A549 (cell line): ENCODE measurements around the gene PNPLA4. TPM values are rescaled to one million over a fixed set of nuclear protein-coding genes. Genes with fewer than 3 reads are reported as not detected.

ENCODE experiments used
- ATAC-seq, 2 experiments: fragments of 200-7000 bp in 1 of 2; fragments of >200 bp in 1 of 2; cut with Nextera tagmentation in 1 of 2; cut with Tn5 transposase in 1 of 2; 3 replicates each; pipeline versions ENCODE4 v1.8.0 to v1.9.1; 2018 to 2020; ENCODE audit warnings: mild to moderate bottlenecking in 1 of 2, moderate library complexity in 1 of 2
- CTCF ChIA-PET: fragments of 300-600 bp; sonication (Branson Sonifier 250); formaldehyde crosslinking; extraction: SDS; loops from one replicate; lab custom pipeline; 2021; ENCODE audit warnings: antibody characterized with exemption, inconsistent platforms; lab: Yijun Ruan, JAX
- POLR2A ChIA-PET: fragments of 350-600 bp; formaldehyde crosslinking; extraction: SDS; loops from one replicate; lab custom pipeline; 2021; ENCODE audit warnings: antibody characterized with exemption, inconsistent platforms; lab: Yijun Ruan, JAX
- DNase-seq, 2 experiments: peaks; one replicate each; pipeline versions ENCODE4 v3.0.0 to v3.0.0-alpha.2; 2011 to 2016; ENCODE audit warnings: low read depth in 1 of 2, low spot score in 1 of 2
- FAIRE-seq: peaks from 2 replicates; lab custom pipeline; 2011; peaks lifted over from hg19 to GRCh38; lab: Jason Lieb, UNC
- H3K27ac ChIP-seq, 2 experiments: fragments of >200 bp; sonication (Bioruptor Twin); formaldehyde crosslinking; 3 replicates each; pipeline ENCODE4 v1.5.1; 2016 to 2017
- H3K4me1 ChIP-seq: fragments of >200 bp; sonication (Bioruptor Twin); formaldehyde crosslinking; 3 replicates; pipeline ENCODE4 v1.6.1; 2016
- H3K4me2 ChIP-seq: fragments of >200 bp; sonication (Bioruptor Twin); formaldehyde crosslinking; 3 replicates; pipeline ENCODE4 v1.6.1; 2016
- H3K4me3 ChIP-seq: fragments of >200 bp; sonication (Bioruptor Twin); formaldehyde crosslinking; 3 replicates; pipeline ENCODE4 v1.5.1; 2016
- H3K9me3 ChIP-seq: fragments of >200 bp; sonication (Bioruptor Twin); formaldehyde crosslinking; 3 replicates; pipeline ENCODE4 v1.6.1; 2016
- BHLHE40 ChIP-seq: IDR thresholded peaks from 2 replicates; pipeline ENCODE4 v1.6.1; 2012; ENCODE audit warnings: low read depth, low read length, inconsistent platforms
- CBX2 ChIP-seq: fragments of 200-600 bp; sonication (generic); IDR thresholded peaks from 2 replicates; pipeline ENCODE4 v1.6.1; 2016; ENCODE audit warnings: low read depth, mild to moderate bottlenecking, borderline replicate concordance
- CHD2 ChIP-seq: fragments of 150-350 bp; IDR thresholded peaks from 2 replicates; pipeline ENCODE4 v1.6.1; 2014; ENCODE audit warnings: low read length; ENCODE audit not compliant: partially characterized antibody
- CHD4 ChIP-seq: fragments of 200-600 bp; sonication (generic); IDR thresholded peaks from 2 replicates; pipeline ENCODE4 v1.6.1; 2016; ENCODE audit warnings: antibody characterized with exemption, mild to moderate bottlenecking, borderline replicate concordance
- EHMT2 ChIP-seq: fragments of 200-600 bp; sonication (generic); IDR thresholded peaks from 2 replicates; pipeline ENCODE4 v1.6.1; 2016; ENCODE audit warnings: antibody characterized with exemption, low read depth, mild to moderate bottlenecking, moderate library complexity
- FOSL2 ChIP-seq, 2 experiments: fragments of 450-650 bp in 1 of 2; fragments of >200 bp in 1 of 2; sonication (Bioruptor Twin) in 1 of 2; formaldehyde crosslinking; IDR thresholded peaks; 2 replicates each; pipeline versions ENCODE4 v1.5.0 to v1.6.1; 2016 to 2020; ENCODE audit warnings: mild to moderate bottlenecking in 1 of 2, moderate library complexity in 1 of 2
- HOXA7 ChIP-seq: fragments of 250-450 bp; sonication (Bioruptor Pico); IDR thresholded peaks from 2 replicates; pipeline ENCODE4 v1.5.0; 2020; ENCODE audit warnings: mild to moderate bottlenecking, moderate library complexity
- JUN ChIP-seq, 2 experiments: fragments of >200 bp; sonication (Bioruptor Twin); formaldehyde crosslinking; IDR thresholded peaks; 2 replicates in 1 of 2; 3 replicates in 1 of 2; pipeline ENCODE4 v1.6.1; 2016 to 2017
- KDM5A ChIP-seq: fragments of 200-600 bp; sonication (generic); IDR thresholded peaks from 2 replicates; pipeline ENCODE4 v1.6.1; 2016; ENCODE audit warnings: antibody characterized with exemption, mild to moderate bottlenecking
- MAFK ChIP-seq: fragments of 450-650 bp; IDR thresholded peaks from 2 replicates; pipeline ENCODE4 v1.6.1; 2014; ENCODE audit not compliant: partially characterized antibody
- MYC ChIP-seq: IDR thresholded peaks from 2 replicates; pipeline ENCODE4 v1.6.1; 2012; ENCODE audit warnings: mild to moderate bottlenecking, inconsistent platforms, low read length, improper control_type of control experiment, borderline replicate concordance
- NFE2L2 ChIP-seq: fragments of 150-350 bp; conservative IDR thresholded peaks from 2 replicates; pipeline ENCODE4 v1.6.1; 2014; ENCODE audit warnings: low read length
- NPAS2 ChIP-seq: fragments of 250-450 bp; sonication (Bioruptor Pico); IDR thresholded peaks from 2 replicates; pipeline ENCODE4 v1.8.0; 2022; ENCODE audit warnings: mild to moderate bottlenecking, moderate library complexity, borderline replicate concordance
- NR3C1 ChIP-seq: fragments of >200 bp; sonication (Bioruptor Twin); formaldehyde crosslinking; IDR thresholded peaks from 3 replicates; pipeline ENCODE4 v1.6.1; 2017
- POLR2AphosphoS2 ChIP-seq: conservative IDR thresholded peaks from 2 replicates; pipeline ENCODE4 v1.6.1; 2012; ENCODE audit warnings: low read length, improper control_type of control experiment, inconsistent platforms
- RARB ChIP-seq: fragments of 250-450 bp; sonication (Bioruptor Pico); IDR thresholded peaks from 2 replicates; pipeline ENCODE4 v1.8.0; 2021; ENCODE audit warnings: mild to moderate bottlenecking, moderate library complexity
- RCOR1 ChIP-seq: fragments of 150-350 bp; IDR thresholded peaks from 2 replicates; pipeline ENCODE4 v1.6.1; 2014; ENCODE audit warnings: antibody characterized with exemption, low read length, low read depth
- RNF2 ChIP-seq: fragments of 200-600 bp; sonication (generic); IDR thresholded peaks from 2 replicates; pipeline ENCODE4 v1.6.1; 2016; ENCODE audit warnings: low read depth, mild to moderate bottlenecking, antibody characterized with exemption, moderate library complexity, borderline replicate concordance
- ZC3H11A ChIP-seq: fragments of 450-650 bp; IDR thresholded peaks from 2 replicates; pipeline ENCODE4 v1.6.1; 2014; ENCODE audit warnings: antibody characterized with exemption, mild to moderate bottlenecking
- ZFP36 ChIP-seq: fragments of 450-650 bp; IDR thresholded peaks from 2 replicates; pipeline ENCODE4 v1.6.1; 2014; ENCODE audit warnings: borderline replicate concordance; ENCODE audit not compliant: partially characterized antibody
- ZSCAN20 ChIP-seq: fragments of 250-450 bp; sonication (Bioruptor Pico); IDR thresholded peaks from 2 replicates; pipeline ENCODE4 v1.8.0; 2022; ENCODE audit warnings: mild to moderate bottlenecking, moderate library complexity
- WGBS: methylation state at CpG from one replicate; pipeline ENCODE4 v1.1.6; 2017; ENCODE audit errors: missing lambda C conversion rate; 5-methylcytosine and 5-hydroxymethylcytosine counted together
- polyA plus RNA-seq, 4 experiments: library from polyadenylated mRNA; depleted of rRNA in 3 of 4; stranded (reverse); fragments of >200 nt; fragmentation: RNase III in 1 of 4; extraction: RNeasy Plus Mini Kit Qiagen cat#74134 plus additional on column Dnase treatment in 1 of 4; gene quantifications; 2 replicates in 3 of 4; 3 replicates in 1 of 4; pipeline ENCODE4 v1.2.3, GENCODE V29; 2011 to 2017
- TF ChIP-seq, protein P1 (sequence below): fragments of 250-450 bp; sonication (Bioruptor Pico); IDR thresholded peaks from 2 replicates; pipeline ENCODE4 v1.5.0; 2021; ENCODE audit warnings: mild to moderate bottlenecking, moderate library complexity, borderline replicate concordance
- TF ChIP-seq, protein P2 (sequence below): fragments of >200 bp; sonication (Bioruptor Twin); formaldehyde crosslinking; IDR thresholded peaks from 3 replicates; pipeline ENCODE4 v1.6.1; 2016
- TF ChIP-seq, protein P3 (sequence below): fragments of 250-450 bp; sonication (Bioruptor Pico); IDR thresholded peaks from 2 replicates; pipeline ENCODE4 v1.5.0; 2020; ENCODE audit warnings: low read depth, mild to moderate bottlenecking, moderate library complexity

The PNPLA4 gene
- polyA plus RNA-seq, 2 of the 4 experiments (the other 2 are of a cell fraction): 9.7 to 24.7 TPM

DNA sequence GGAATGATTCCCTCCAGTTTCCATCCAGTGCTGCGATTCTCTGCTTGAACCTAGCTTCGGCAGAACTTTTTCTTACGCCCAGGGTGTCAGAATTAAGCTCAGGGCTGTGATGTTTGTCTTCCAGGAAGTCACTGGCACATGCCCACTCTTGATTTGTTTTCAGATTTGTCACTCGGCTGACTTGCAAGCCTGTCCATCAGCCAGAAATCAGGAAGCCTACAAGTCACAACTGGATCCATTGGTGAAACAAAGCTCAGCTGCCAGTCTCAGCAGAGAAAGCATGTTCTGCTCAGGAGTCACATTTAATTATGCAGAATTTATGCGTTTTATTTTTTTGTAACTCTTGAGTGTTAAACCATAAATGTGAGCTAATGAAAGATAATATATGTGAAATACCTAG is 38.2 kb upstream of the PNPLA4 start (continued):
- no peak for TF ChIP-seq NPAS2 (CRISPR knock-in tag)
- TF ChIP-seq, protein P1, sequence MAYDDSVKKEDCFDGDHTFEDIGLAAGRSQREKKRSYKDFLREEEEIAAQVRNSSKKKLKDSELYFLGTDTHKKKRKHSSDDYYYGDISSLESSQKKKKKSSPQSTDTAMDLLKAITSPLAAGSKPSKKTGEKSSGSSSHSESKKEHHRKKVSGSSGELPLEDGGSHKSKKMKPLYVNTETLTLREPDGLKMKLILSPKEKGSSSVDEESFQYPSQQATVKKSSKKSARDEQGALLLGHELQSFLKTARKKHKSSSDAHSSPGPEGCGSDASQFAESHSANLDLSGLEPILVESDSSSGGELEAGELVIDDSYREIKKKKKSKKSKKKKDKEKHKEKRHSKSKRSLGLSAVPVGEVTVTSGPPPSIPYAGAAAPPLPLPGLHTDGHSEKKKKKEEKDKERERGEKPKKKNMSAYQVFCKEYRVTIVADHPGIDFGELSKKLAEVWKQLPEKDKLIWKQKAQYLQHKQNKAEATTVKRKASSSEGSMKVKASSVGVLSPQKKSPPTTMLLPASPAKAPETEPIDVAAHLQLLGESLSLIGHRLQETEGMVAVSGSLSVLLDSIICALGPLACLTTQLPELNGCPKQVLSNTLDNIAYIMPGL (CRISPR knock-in tag): no peak
- no peak for TF ChIP-seq NFE2L2

DNA sequence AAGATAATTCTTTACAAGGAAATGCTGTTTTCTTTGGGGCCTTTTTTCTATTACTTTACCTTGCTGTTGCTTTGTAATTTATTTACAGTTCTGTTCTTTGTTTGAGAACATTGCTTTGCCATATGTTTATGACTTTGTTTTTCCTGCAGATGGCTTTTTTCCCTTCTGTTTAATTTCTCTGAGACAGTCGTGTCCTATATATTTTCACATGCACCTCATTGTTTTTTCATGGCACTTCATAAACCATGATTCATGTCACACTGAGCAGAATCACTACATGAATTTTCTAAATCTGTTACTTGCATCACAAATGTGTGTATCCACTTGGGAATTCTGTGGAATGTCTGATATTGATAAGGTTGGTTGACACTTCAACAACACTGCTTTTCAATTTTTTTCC is 33.0 kb upstream of the PNPLA4 start:
- H3K27ac ChIP-seq: no peak overlapping the region
- TF ChIP-seq RARB (CRISPR knock-in tag) (no peak), ZSCAN20 (CRISPR knock-in tag) (no peak), CHD2 (no peak), CHD4 (no peak), POLR2AphosphoS2 (no peak), JUN (IDR thresholded peaks at IDR 0.05) (no peak), EHMT2 (no peak)
- no peaks in the 10 kb centered on the region for H3K4me1 ChIP-seq
- H3K4me3 ChIP-seq: no peak overlapping the region
- CTCF ChIA-PET: no interaction called here
- no peak for DNase-seq
- no peak for ATAC-seq
- FAIRE-seq: no peak
- no peak overlapping the region for H3K4me2 ChIP-seq
- POLR2A ChIA-PET: no interaction called here
- WGBS: 9% methylated on average over 1 of the region's 1 CpG
- H3K9me3 ChIP-seq: no peaks in the 10 kb centered on the region

DNA sequence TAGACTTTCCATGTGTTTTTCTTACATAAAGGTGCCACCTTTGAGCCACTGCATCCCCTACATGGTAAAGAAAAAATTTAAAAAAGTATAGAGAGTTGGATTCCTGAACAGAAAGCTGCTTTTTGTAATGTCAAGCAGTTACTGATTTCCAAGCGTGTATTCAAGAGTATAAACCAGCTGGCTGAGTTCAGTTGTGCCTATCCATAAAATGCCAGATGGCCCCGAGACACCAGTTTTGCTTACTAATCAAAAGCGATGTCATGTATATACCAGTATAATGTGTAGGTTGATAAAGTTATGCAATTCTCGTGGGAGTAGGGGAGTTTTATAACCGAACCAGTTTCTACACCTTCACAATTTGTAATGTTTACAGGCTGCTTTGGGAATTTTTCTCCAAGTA is 26.2 kb upstream of the PNPLA4 start:
- no peak for DNase-seq
- no peaks in the 10 kb centered on the region for H3K4me1 ChIP-seq
- no peak overlapping the region for H3K4me3 ChIP-seq
- no peak for FAIRE-seq
- H3K27ac ChIP-seq: no peak overlapping the region
- no peaks in the 10 kb centered on the region for H3K9me3 ChIP-seq
- TF ChIP-seq ZC3H11A (no peak), MYC (no peak), JUN (IDR thresholded peaks at IDR 0.05) (no peak), MAFK (no peak), RARB (CRISPR knock-in tag) (no peak), RNF2 (no peak), KDM5A (no peak), CBX2 (no peak), HOXA7 (CRISPR knock-in tag) (no peak), NR3C1 (no peak), BHLHE40 (no peak), FOSL2 (IDR thresholded peaks at IDR 0.05) (no peak), FOSL2 (CRISPR knock-in tag; IDR thresholded peaks at IDR 0.05) (no peak), RCOR1 (no peak), ZFP36 (no peak)
- TF ChIP-seq, protein P2, sequence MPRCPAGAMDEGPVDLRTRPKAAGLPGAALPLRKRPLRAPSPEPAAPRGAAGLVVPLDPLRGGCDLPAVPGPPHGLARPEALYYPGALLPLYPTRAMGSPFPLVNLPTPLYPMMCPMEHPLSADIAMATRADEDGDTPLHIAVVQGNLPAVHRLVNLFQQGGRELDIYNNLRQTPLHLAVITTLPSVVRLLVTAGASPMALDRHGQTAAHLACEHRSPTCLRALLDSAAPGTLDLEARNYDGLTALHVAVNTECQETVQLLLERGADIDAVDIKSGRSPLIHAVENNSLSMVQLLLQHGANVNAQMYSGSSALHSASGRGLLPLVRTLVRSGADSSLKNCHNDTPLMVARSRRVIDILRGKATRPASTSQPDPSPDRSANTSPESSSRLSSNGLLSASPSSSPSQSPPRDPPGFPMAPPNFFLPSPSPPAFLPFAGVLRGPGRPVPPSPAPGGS: no peak
- TF ChIP-seq, protein P3, sequence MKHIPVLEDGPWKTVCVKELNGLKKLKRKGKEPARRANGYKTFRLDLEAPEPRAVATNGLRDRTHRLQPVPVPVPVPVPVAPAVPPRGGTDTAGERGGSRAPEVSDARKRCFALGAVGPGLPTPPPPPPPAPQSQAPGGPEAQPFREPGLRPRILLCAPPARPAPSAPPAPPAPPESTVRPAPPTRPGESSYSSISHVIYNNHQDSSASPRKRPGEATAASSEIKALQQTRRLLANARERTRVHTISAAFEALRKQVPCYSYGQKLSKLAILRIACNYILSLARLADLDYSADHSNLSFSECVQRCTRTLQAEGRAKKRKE (CRISPR knock-in tag): no peak
- no peak for ATAC-seq
- no peak overlapping the region for H3K4me2 ChIP-seq
- WGBS: 23% methylated on average over 5 of the region's 5 CpGs
- POLR2A ChIA-PET: no interaction called here
- CTCF ChIA-PET: no interaction called here
